Cardiac septum (tissue), 1 donor: Measurements from ENCODE around the gene MTNR1A. TPM values are rescaled to one million over a fixed set of nuclear protein-coding genes. Genes with fewer than 3 reads are reported as not detected.

Experiments used
- DNase-seq: peaks from one replicate; pipeline ENCODE4 v3.0.0-alpha.2; 2020; ENCODE audit warnings: low spot score
- intact Hi-C: fragments of 100-400 bp; cut with DNase I; formaldehyde crosslinking; loops from one replicate; pipeline ENCODE4 v1.14.0; 2022
- long read RNA-seq: library from polyadenylated mRNA; unstranded; transcript quantifications from one replicate; pipeline ENCODE4 v2.0.0, GENCODE V29; 2021
- total RNA-seq: library from RNA; stranded (reverse); fragmentation: NEBNext Ultra II Directional; extraction: Animal tissue kit (Norgen Biotek cat#: 25700); gene quantifications from one replicate; pipeline ENCODE4 v1.2.1, GENCODE V29; 2021
- donor health status: DM: no; HTN: no; CAD: no.

MTNR1A gene
- total RNA-seq, result not detected
- long read RNA-seq, result 0 reads

GRCh38 chr4:186554914-186555827, at the start of gene MTNR1A:
TSS of gene MTNR1A (minus strand) at chr4:186555567. CDS start at chr4:186555365, 202 bp downstream.
- intact Hi-C loops, result no loop called here
- no peak for DNase-seq

GRCh38 chr4:186604124-186604807, 48.9 kb upstream of the MTNR1A start:
- no peak for DNase-seq
- intact Hi-C loops, result no loop called here

- intact Hi-C loops, result no loop called here
- DNase-seq, result no peak
These were observed 47.6 kb upstream of the MTNR1A start for GRCh38 chr4:186602978-186603377.

- intact Hi-C loops, result no loop called here
- DNase-seq, result no peak
These were observed 44.1 kb upstream of the MTNR1A start for GRCh38 chr4:186599483-186599882.

GRCh38 chr4:186598686-186599085, 43.3 kb upstream of the MTNR1A start:
- intact Hi-C loops, result no loop called here
- no peak for DNase-seq

GRCh38 chr4:186596850-186597390, 41.6 kb upstream of the MTNR1A start:
- no peak for DNase-seq

GRCh38 chr4:186596346-186596745, 41.0 kb upstream of the MTNR1A start:
- intact Hi-C loops, result no loop called here
- no peak for DNase-seq

More at GRCh38 chr4:186596850-186597390, 41.6 kb upstream of the MTNR1A start:
- intact Hi-C loops, result no loop called here

GRCh38 chr4:186593587-186593973, 38.2 kb upstream of the MTNR1A start:
- intact Hi-C loops, result no loop called here

GRCh38 chr4:186592966-186593586, 37.7 kb upstream of the MTNR1A start:
- DNase-seq, result no peak
- intact Hi-C loops, result no loop called here

More at GRCh38 chr4:186593587-186593973, 38.2 kb upstream of the MTNR1A start:
- DNase-seq, result no peak

- intact Hi-C loops, result no loop called here
- no peak for DNase-seq
These were observed 37.1 kb upstream of the MTNR1A start for GRCh38 chr4:186592445-186592844.

- intact Hi-C loops, result no loop called here
- DNase-seq, result no peak
These were observed 36.3 kb upstream of the MTNR1A start for GRCh38 chr4:186591651-186592050.

GRCh38 chr4:186588503-186588902, 33.1 kb upstream of the MTNR1A start:
- intact Hi-C loops, result no loop called here
- no peak for DNase-seq

- DNase-seq, result no peak
- intact Hi-C loops, result loop anchor here (2.0 kb wide), 2 partner anchors 115 to 291 kb away; no protein-coding TSS in a partner anchor
These were observed 32.1 kb upstream of the MTNR1A start for GRCh38 chr4:186587416-186588018.

- no peak for DNase-seq
- intact Hi-C loops, result loop anchor here (2.0 kb wide), 2 partner anchors 113 to 289 kb away; no protein-coding TSS in a partner anchor
These were observed 30.8 kb upstream of the MTNR1A start for GRCh38 chr4:186586205-186586604.

GRCh38 chr4:186584912-186585311, 29.5 kb upstream of the MTNR1A start:
- intact Hi-C loops, result no loop called here
- no peak for DNase-seq

GRCh38 chr4:186581421-186581820, 26.1 kb upstream of the MTNR1A start:
- intact Hi-C loops, result no loop called here
- no peak for DNase-seq

GRCh38 chr4:186580669-186581068, 25.3 kb upstream of the MTNR1A start:
- DNase-seq, result no peak
- intact Hi-C loops, result no loop called here

GRCh38 chr4:186570193-186570996, 15.0 kb upstream of the MTNR1A start:
- intact Hi-C loops, result no loop called here
- DNase-seq, result no peak
